B cell (primary cell): ENCODE measurements around the gene C1QA. TPM values are rescaled to one million over a fixed set of nuclear protein-coding genes. Genes with fewer than 3 reads are reported as not detected.

Experiments
- ATAC-seq: fragments of 200-7000 bp; cut with Tn5 transposase; one replicate; pipeline ENCODE4 v1.10.0; 2021; ENCODE audit warnings: low read depth, mild to moderate bottlenecking, moderate number of reproducible peaks, moderate library complexity
- CTCF ChIA-PET: fragments of 350-600 bp; sonication (Branson Sonifier 250); formaldehyde crosslinking; loops from one replicate; lab custom pipeline; 2021; ENCODE audit warnings: antibody characterized with exemption, inconsistent platforms; lab: Charles Lee
- POLR2A ChIA-PET: fragments of 350-600 bp; sonication (Branson Sonifier 250); formaldehyde crosslinking; loops from one replicate; lab custom pipeline; 2021; ENCODE audit warnings: antibody characterized with exemption; lab: Charles Lee
- DNase-seq: peaks from one replicate; pipeline ENCODE4 v3.0.0; 2013
- H2AFZ ChIP-seq: 2 replicates; pipeline ENCODE4 v1.6.1; 2012; ENCODE audit warnings: mild to moderate bottlenecking, low read depth, low read length; ENCODE audit not compliant: insufficient read depth, poor library complexity, severe bottlenecking
- H3K27ac ChIP-seq, 2 donors: 1 replicate in 1 of 2; 2 replicates in 1 of 2; pipeline ENCODE4 v1.5.1; 2012 to 2013; ENCODE audit warnings: low read length in 2 of 2, mild to moderate bottlenecking in 2 of 2, moderate library complexity in 1 of 2
- H3K27me3 ChIP-seq, 4 experiments: fragments of 200-600 bp in 1 of 4; sonication (generic) in 1 of 4; replicated peaks in 1 of 4; 1 replicate in 2 of 4; 2 replicates in 2 of 4; pipeline versions ENCODE4 v1.6.1 to v1.7.0; 2013 to 2016; ENCODE audit warnings: low read length in 3 of 4, mild to moderate bottlenecking in 2 of 4, mixed read lengths in 1 of 4, moderate library complexity in 1 of 4; ENCODE audit not compliant: insufficient read depth in 4 of 4, control insufficient read depth in 3 of 4; ENCODE audit errors: control extremely low read depth in 1 of 4
- H3K36me3 ChIP-seq, 2 experiments: replicated peaks in 1 of 2; 1 replicate in 1 of 2; 2 replicates in 1 of 2; pipeline versions ENCODE4 v1.6.1 to v1.7.1; 2013; ENCODE audit warnings: low read length in 1 of 2; ENCODE audit not compliant: insufficient read depth in 2 of 2, control insufficient read depth in 1 of 2; ENCODE audit errors: control extremely low read depth in 1 of 2, extremely low read depth in 1 of 2
- H3K4me1 ChIP-seq, 2 donors: fragments of 200-600 bp in 1 of 2; sonication (generic) in 1 of 2; 1 replicate in 1 of 2; 2 replicates in 1 of 2; pipeline versions ENCODE4 v1.5.1 to v1.6.1; 2013 to 2017; ENCODE audit warnings: low read length in 2 of 2; ENCODE audit not compliant: control insufficient read depth in 2 of 2, insufficient read depth in 2 of 2
- H3K4me2 ChIP-seq: replicated peaks from 2 replicates; pipeline ENCODE3; 2012; ENCODE audit warnings: mild to moderate bottlenecking, low read depth, low read length; ENCODE audit not compliant: poor library complexity, severe bottlenecking
- H3K4me3 ChIP-seq, 5 experiments: fragments of 200-600 bp in 1 of 5; sonication (generic) in 1 of 5; 1 replicate in 3 of 5; 2 replicates in 2 of 5; pipeline versions ENCODE4 v1.5.1 to v1.7.0; 2011 to 2016; ENCODE audit warnings: low read length in 4 of 5, mild to moderate bottlenecking in 4 of 5, low read depth in 2 of 5, control low read depth in 1 of 5, moderate library complexity in 1 of 5; ENCODE audit not compliant: insufficient read depth in 1 of 5; ENCODE audit errors: control extremely low read depth in 1 of 5, extremely low read depth in 1 of 5
- H3K79me2 ChIP-seq: fragments of 200-600 bp; sonication (generic); one replicate; pipeline ENCODE4 v1.6.0; 2016; ENCODE audit warnings: low read length; ENCODE audit not compliant: control insufficient read depth, insufficient read depth
- H3K9ac ChIP-seq: fragments of 200-600 bp; sonication (generic); 2 replicates; pipeline ENCODE4 v1.6.1; 2017; ENCODE audit warnings: mild to moderate bottlenecking, low read length, moderate library complexity
- H3K9me3 ChIP-seq, 3 donors: one replicate each; pipeline versions ENCODE4 v1.6.1 to v1.7.1; 2013; ENCODE audit warnings: low read length in 2 of 3; ENCODE audit not compliant: control insufficient read depth in 2 of 3, insufficient read depth in 1 of 3; ENCODE audit errors: control extremely low read depth in 1 of 3
- H4K20me1 ChIP-seq: 2 replicates; pipeline ENCODE4 v1.6.0; 2012; ENCODE audit warnings: mild to moderate bottlenecking, low read length; ENCODE audit not compliant: insufficient read depth, control insufficient read depth, poor library complexity, severe bottlenecking
- H3K27ac Mint-ChIP-seq: one replicate; pipeline ENCODE4 v1.8.0; 2021; ENCODE audit warnings: mixed read lengths
- H3K27me3 Mint-ChIP-seq: one replicate; pipeline ENCODE4 v1.8.0; 2021; ENCODE audit warnings: mixed read lengths
- H3K4me1 Mint-ChIP-seq: one replicate; pipeline ENCODE4 v1.8.0; 2021; ENCODE audit warnings: mixed read lengths
- H3K4me3 Mint-ChIP-seq: one replicate; pipeline ENCODE4 v1.8.0; 2021; ENCODE audit warnings: mixed read lengths
- H3K9me3 Mint-ChIP-seq: one replicate; pipeline ENCODE4 v1.8.0; 2022; ENCODE audit warnings: mixed read lengths; ENCODE audit not compliant: insufficient read depth
- EZH2 ChIP-seq: IDR thresholded peaks from 2 replicates; pipeline ENCODE4 v1.6.1; 2012; ENCODE audit warnings: borderline replicate concordance, low read depth, mild to moderate bottlenecking, moderate library complexity, low read length; ENCODE audit not compliant: insufficient read depth, poor library complexity, severe bottlenecking
- WGBS: methylation state at CpG from one replicate; pipeline ENCODE4 v1.1.5; 2013; ENCODE audit warnings: missing lambda C conversion rate; ENCODE audit not compliant: insufficient coverage; 5-methylcytosine and 5-hydroxymethylcytosine counted together
- intact Hi-C: fragments of 100-400 bp; cut with micrococcal nuclease; formaldehyde crosslinking; loops from one replicate; pipeline ENCODE4 v1.10.0; 2022
- polyA plus RNA-seq: library from polyadenylated mRNA; depleted of rRNA; stranded (reverse); fragments of >200 nt; gene quantifications from 2 replicates; pipeline ENCODE4 v1.2.3, GENCODE V29; 2012
- small RNA-seq: library from RNA; depleted of rRNA; stranded (forward); fragments of <200 nt; gene quantifications from one replicate; pipeline ENCODE3, GENCODE V24; 2012; ENCODE audit warnings: low replicate concordance, low read depth; ENCODE audit not compliant: insufficient read length
- total RNA-seq, 2 donors: library from RNA; stranded (reverse); fragments of 120-200 nt in 1 of 2; gene quantifications; 1 replicate in 1 of 2; 2 replicates in 1 of 2; pipeline versions ENCODE4 v1.2.3 to v1.2.4, GENCODE V29; 2013 to 2022
- TF ChIP-seq, protein P1 (sequence below): fragments of 200-600 bp; IDR thresholded peaks from one replicate; pipeline ENCODE4 v1.8.0; 2022; ENCODE audit warnings: antibody characterized with exemption, mild to moderate bottlenecking

The C1QA gene
- total and polyA plus RNA-seq, 2 donors (not counting 1 experiment from before 2014, with no cell fraction given) = 0.16 TPM; not detected in 1

DNA sequence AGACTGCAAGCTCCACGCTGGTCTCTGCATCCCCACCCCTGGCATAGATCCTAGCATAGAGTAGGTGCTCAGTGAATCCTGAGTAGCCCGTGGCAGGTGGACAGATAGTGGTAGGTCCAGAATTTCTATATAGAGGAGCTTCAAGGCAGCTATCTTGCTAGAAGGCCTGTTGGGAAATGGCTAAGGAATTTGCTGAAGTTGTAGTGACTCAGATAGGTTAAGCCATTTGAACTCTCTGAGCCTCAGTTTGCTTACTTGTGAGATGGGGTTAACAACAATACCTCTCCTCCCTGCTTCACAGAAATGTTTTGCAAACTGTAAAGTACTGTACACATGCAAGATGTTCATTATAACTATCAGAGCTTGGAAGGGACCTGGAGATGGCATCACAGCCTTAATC is 50.8 kb downstream of the C1QA start:
- ChIA-PET CTCF (interaction anchor here (1.4 kb wide), 1 partner anchor 45 kb away, joined by 3 read pairs; no protein-coding TSS in a partner anchor), POLR2A (no interaction called here)
- Histone ChIP-seq H3K9ac (no peak overlapping the region), H3K4me3 (no peak overlapping the region), H2AFZ (no peak overlapping the region), H3K27me3 (peaks cover 0 to 3% (median 0%) of the 10 kb centered on the region in 4 experiments), H3K36me3 (no peaks in the 10 kb centered on the region), H4K20me1 (no peaks in the 10 kb centered on the region), H3K9me3 (no peaks in the 10 kb centered on the region), H3K79me2 (no peaks in the 10 kb centered on the region), H3K27ac (no peak overlapping the region), H3K4me1 (no peaks in the 10 kb centered on the region), H3K4me2 (no peak overlapping the region)
- WGBS = 83% methylated on average over 1 of the region's 2 CpGs
- TF ChIP-seq EZH2 = no peak
- TF ChIP-seq, protein P1, sequence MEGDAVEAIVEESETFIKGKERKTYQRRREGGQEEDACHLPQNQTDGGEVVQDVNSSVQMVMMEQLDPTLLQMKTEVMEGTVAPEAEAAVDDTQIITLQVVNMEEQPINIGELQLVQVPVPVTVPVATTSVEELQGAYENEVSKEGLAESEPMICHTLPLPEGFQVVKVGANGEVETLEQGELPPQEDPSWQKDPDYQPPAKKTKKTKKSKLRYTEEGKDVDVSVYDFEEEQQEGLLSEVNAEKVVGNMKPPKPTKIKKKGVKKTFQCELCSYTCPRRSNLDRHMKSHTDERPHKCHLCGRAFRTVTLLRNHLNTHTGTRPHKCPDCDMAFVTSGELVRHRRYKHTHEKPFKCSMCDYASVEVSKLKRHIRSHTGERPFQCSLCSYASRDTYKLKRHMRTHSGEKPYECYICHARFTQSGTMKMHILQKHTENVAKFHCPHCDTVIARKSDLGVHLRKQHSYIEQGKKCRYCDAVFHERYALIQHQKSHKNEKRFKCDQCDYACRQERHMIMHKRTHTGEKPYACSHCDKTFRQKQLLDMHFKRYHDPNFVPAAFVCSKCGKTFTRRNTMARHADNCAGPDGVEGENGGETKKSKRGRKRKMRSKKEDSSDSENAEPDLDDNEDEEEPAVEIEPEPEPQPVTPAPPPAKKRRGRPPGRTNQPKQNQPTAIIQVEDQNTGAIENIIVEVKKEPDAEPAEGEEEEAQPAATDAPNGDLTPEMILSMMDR = no peak
- no peak for ATAC-seq
- Mint-ChIP-seq H3K4me3 (no peak overlapping the region), H3K27me3 (peaks cover 31% of the 10 kb centered on the region), H3K9me3 (no peaks in the 10 kb centered on the region), H3K4me1 (no peaks in the 10 kb centered on the region), H3K27ac (no peak overlapping the region)
- no peak for DNase-seq
- intact Hi-C loops = no loop called here

DNA sequence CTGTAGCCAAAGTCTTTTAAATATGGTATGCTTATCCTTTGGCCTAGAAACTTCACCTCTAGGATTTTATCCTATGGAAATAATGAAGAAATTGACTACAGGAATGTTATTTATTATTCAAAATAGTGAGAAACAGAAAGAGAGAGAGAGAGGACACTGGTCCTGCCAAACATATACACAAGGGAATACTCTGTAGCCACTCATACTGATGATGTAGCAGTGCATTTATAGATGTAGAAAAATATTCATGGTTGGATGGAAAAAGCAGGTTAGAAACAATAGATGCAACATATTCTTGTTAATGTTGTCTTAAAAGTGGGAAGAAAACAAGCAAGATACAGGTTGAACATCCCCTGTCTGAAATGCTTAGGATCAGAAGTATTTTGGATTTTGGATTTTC is 52.0 kb downstream of the C1QA start:
- CTCF ChIA-PET = interaction anchor here (1.1 kb wide), 1 partner anchor 17 kb away, joined by 4 read pairs; no protein-coding TSS in a partner anchor
- no peaks in the 10 kb centered on the region for H3K4me1 Mint-ChIP-seq
- H3K27ac Mint-ChIP-seq = no peak overlapping the region
- no peak overlapping the region for H2AFZ ChIP-seq
- intact Hi-C loops = no loop called here
- H3K4me2 ChIP-seq = no peak overlapping the region
- H3K4me3 ChIP-seq = no peak overlapping the region
- no peak for ATAC-seq
- H3K27me3 Mint-ChIP-seq = peaks cover 30% of the 10 kb centered on the region
- H3K79me2 ChIP-seq = no peaks in the 10 kb centered on the region
- no peaks in the 10 kb centered on the region for H3K9me3 Mint-ChIP-seq
- no peak overlapping the region for H3K27ac ChIP-seq
- H3K9me3 ChIP-seq = no peaks in the 10 kb centered on the region
- no peaks in the 10 kb centered on the region for H4K20me1 ChIP-seq
- H3K4me3 Mint-ChIP-seq = no peak overlapping the region
- H3K36me3 ChIP-seq = no peaks in the 10 kb centered on the region
- TF ChIP-seq, protein P1 = no peak
- no peak for TF ChIP-seq EZH2
- H3K4me1 ChIP-seq = no peaks in the 10 kb centered on the region
- no peak overlapping the region for H3K9ac ChIP-seq
- H3K27me3 ChIP-seq = peaks cover 0 to 3% (median 0%) of the 10 kb centered on the region in 4 experiments
- POLR2A ChIA-PET = no interaction called here
- DNase-seq = no peak

Small RNA genes within 50 kb of the gene (small RNA-seq; reads per million reads assigned to genes)
- not detected for gene MIR6127

Other genes with a start within 250 kb of the C1QA start
- gene ZBTB40, start 184.8 kb upstream of the C1QA start, total RNA-seq = 51.9 and 56.3 TPM in 2 replicates
- 25.9 and 30.9 TPM in 2 replicates for gene ZBTB40, start 184.8 kb upstream of the C1QA start, polyA plus RNA-seq
- not detected in 2 replicates for gene EPHA8, start 73.1 kb upstream of the C1QA start, total RNA-seq
- not detected in 2 replicates for gene EPHA8, start 73.1 kb upstream of the C1QA start, polyA plus RNA-seq
- gene C1QC, start 7.0 kb downstream of the C1QA start, total RNA-seq = 0.73 TPM in 1 of 2 replicates, not detected in the other
- gene C1QC, start 7.0 kb downstream of the C1QA start, polyA plus RNA-seq = not detected in 2 replicates
- not detected in 2 replicates for gene C1QB, start 16.6 kb downstream of the C1QA start, total RNA-seq
- gene C1QB, start 16.6 kb downstream of the C1QA start, polyA plus RNA-seq = 0.16 and 0.48 TPM in 2 replicates
- gene EPHB2, start 74.2 kb downstream of the C1QA start, total RNA-seq = 0.17 and 0.39 TPM in 2 replicates
- 0.01 and 0.07 TPM in 2 replicates for gene EPHB2, start 74.2 kb downstream of the C1QA start, polyA plus RNA-seq